Measurements from ENCODE around the gene CXCL16.

CXCL16 gene

DNA sequence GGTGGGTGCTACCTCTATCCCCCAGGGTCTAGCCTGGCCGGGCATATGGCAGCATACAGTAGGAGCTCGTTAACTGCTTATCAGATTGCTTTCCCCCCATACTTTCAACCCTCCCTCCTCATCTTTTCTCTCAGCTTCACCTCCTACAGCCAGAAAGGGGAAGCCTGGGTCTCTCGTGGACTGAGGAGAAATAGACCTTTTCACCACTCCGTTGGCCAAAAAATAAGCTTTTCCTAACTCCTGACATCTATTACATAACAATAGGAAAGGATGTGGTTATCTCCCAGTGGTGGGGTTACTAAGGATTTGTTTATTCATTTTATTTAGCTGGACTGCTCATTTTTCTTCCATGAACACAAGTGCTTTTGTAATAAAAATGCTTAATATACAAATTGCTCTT, 9.0 kb upstream of the CXCL16 start (continued):
- TF ChIP-seq, protein P1, sequence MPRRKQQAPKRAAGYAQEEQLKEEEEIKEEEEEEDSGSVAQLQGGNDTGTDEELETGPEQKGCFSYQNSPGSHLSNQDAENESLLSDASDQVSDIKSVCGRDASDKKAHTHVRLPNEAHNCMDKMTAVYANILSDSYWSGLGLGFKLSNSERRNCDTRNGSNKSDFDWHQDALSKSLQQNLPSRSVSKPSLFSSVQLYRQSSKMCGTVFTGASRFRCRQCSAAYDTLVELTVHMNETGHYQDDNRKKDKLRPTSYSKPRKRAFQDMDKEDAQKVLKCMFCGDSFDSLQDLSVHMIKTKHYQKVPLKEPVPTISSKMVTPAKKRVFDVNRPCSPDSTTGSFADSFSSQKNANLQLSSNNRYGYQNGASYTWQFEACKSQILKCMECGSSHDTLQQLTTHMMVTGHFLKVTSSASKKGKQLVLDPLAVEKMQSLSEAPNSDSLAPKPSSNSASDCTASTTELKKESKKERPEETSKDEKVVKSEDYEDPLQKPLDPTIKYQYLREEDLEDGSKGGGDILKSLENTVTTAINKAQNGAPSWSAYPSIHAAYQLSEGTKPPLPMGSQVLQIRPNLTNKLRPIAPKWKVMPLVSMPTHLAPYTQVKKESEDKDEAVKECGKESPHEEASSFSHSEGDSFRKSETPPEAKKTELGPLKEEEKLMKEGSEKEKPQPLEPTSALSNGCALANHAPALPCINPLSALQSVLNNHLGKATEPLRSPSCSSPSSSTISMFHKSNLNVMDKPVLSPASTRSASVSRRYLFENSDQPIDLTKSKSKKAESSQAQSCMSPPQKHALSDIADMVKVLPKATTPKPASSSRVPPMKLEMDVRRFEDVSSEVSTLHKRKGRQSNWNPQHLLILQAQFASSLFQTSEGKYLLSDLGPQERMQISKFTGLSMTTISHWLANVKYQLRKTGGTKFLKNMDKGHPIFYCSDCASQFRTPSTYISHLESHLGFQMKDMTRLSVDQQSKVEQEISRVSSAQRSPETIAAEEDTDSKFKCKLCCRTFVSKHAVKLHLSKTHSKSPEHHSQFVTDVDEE (CRISPR knock-in tag; IDR thresholded peaks at IDR 0.05), result no peak

DNA sequence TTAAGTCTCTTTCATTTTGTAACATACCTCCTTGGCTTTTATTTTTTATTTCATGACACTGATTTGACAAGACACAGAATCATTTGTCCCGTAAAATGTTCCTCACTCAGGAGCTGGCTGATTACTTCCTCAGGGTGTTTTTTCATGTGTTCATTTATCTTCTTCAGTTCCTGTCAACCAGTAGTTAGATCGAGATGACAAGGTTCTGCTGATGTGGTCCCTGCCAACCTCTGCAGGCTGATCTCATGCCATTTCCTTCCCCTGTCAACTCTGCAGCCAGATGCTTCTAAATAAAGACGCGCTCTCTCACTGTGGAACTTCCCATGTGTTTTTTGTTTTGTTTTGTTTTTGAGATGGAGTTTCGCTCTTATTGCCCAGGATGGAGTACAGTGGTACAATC, 8.1 kb upstream of the CXCL16 start:
- peak; percentile 59 for ATAC-seq

DNA sequence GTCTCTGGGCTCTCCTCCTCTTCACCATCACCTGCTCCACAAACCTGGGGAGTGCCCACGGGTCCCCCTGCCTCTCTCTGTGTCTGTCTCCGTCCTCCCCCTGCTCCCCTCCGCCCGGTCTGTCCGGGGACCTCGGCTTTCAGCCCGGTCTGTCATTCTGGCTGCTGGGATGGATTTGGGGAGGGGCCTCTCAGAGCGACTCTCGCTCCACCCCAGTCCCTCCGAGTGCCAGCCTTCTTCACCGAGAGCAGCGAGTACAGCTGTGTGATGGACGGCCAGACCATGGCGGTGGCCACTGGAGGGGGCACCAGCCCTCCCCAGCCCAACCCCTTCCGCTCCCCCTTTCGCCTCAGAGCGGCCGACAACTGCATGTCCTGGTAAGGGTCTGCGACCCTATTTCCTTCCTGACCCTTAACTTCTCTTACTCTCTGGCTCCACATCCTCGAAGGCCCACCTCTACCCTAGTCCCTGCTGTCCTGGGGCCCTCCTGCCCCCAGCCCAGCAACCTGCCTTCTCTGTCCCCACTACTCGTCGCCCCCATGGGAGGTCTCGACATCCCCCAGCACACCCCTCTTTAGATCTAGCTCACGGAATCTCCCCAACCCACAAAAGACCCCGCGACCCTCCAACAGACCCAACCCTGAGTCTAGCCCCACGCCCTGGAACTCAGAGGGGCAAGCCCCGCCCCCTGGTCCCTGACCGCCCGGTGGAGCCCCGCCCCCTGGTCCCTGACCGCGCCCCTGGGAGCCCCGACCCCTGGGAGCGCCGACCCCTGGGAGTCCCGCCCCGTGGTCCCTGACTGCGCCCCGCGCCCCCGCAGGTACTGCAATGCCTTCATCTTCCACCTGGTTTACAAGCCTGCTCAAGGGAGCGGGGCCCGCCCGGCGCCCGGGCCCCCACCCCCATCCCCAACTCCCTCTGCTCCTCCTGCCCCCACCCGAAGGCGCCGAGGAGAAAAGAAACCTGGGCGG, 5.6 kb upstream of the CXCL16 start:
- ATAC-seq, result no peak
- TF ChIP-seq, protein P2, sequence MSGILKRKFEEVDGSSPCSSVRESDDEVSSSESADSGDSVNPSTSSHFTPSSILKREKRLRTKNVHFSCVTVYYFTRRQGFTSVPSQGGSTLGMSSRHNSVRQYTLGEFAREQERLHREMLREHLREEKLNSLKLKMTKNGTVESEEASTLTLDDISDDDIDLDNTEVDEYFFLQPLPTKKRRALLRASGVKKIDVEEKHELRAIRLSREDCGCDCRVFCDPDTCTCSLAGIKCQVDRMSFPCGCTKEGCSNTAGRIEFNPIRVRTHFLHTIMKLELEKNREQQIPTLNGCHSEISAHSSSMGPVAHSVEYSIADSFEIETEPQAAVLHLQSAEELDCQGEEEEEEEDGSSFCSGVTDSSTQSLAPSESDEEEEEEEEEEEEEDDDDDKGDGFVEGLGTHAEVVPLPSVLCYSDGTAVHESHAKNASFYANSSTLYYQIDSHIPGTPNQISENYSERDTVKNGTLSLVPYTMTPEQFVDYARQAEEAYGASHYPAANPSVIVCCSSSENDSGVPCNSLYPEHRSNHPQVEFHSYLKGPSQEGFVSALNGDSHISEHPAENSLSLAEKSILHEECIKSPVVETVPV (CRISPR knock-in tag; IDR thresholded peaks at IDR 0.05), result no peak
- TF ChIP-seq SNAI2 (CRISPR knock-in tag; IDR thresholded peaks at IDR 0.05) (no peak), ESRRG (CRISPR knock-in tag; IDR thresholded peaks at IDR 0.05) (no peak), PPARA (CRISPR knock-in tag; IDR thresholded peaks at IDR 0.05; ENCODE audit: borderline replicate concordance) (no peak), ZNF565 (CRISPR knock-in tag; conservative IDR thresholded peaks at IDR 0.05; ENCODE audit: low read depth) (no peak), ZFP3 (CRISPR knock-in tag; IDR thresholded peaks at IDR 0.05) (no peak), GLIS3 (CRISPR knock-in tag; IDR thresholded peaks at IDR 0.05) (no peak), ARNTL (CRISPR knock-in tag; IDR thresholded peaks at IDR 0.05; ENCODE audit: borderline replicate concordance, low read depth) (no peak), ZFP30 (CRISPR knock-in tag; IDR thresholded peaks at IDR 0.05) (no peak), ZC3H10 (CRISPR knock-in tag; IDR thresholded peaks at IDR 0.05) (no peak)
- TF ChIP-seq, protein P3, sequence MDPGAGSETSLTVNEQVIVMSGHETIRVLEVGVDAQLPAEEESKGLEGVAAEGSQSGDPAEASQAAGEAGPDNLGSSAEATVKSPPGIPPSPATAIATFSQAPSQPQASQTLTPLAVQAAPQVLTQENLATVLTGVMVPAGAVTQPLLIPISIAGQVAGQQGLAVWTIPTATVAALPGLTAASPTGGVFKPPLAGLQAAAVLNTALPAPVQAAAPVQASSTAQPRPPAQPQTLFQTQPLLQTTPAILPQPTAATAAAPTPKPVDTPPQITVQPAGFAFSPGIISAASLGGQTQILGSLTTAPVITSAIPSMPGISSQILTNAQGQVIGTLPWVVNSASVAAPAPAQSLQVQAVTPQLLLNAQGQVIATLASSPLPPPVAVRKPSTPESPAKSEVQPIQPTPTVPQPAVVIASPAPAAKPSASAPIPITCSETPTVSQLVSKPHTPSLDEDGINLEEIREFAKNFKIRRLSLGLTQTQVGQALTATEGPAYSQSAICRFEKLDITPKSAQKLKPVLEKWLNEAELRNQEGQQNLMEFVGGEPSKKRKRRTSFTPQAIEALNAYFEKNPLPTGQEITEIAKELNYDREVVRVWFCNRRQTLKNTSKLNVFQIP (CRISPR knock-in tag; IDR thresholded peaks at IDR 0.05; ENCODE audit: borderline replicate concordance, low read depth), result no peak

More for the DNA sequence above, 8.1 kb upstream of the CXCL16 start:
- TF ChIP-seq ISL1 (CRISPR knock-in tag; IDR thresholded peaks at IDR 0.05) (no peak), PPARA (CRISPR knock-in tag; IDR thresholded peaks at IDR 0.05; ENCODE audit: borderline replicate concordance) (no peak), RARB (CRISPR knock-in tag; IDR thresholded peaks at IDR 0.05) (no peak), ZNF565 (CRISPR knock-in tag; conservative IDR thresholded peaks at IDR 0.05; ENCODE audit: low read depth) (no peak), ZNF70 (CRISPR knock-in tag; IDR thresholded peaks at IDR 0.05) (no peak), ESRRG (CRISPR knock-in tag; IDR thresholded peaks at IDR 0.05) (no peak), BACH2 (CRISPR knock-in tag; IDR thresholded peaks at IDR 0.05; ENCODE audit: borderline replicate concordance) (no peak), ARNTL (CRISPR knock-in tag; IDR thresholded peaks at IDR 0.05; ENCODE audit: borderline replicate concordance, low read depth) (no peak), TCF4 (CRISPR knock-in tag; IDR thresholded peaks at IDR 0.05; ENCODE audit: borderline replicate concordance) (no peak), CSDC2 (CRISPR knock-in tag; IDR thresholded peaks at IDR 0.05) (no peak), ZC3H10 (CRISPR knock-in tag; IDR thresholded peaks at IDR 0.05) (no peak)
- TF ChIP-seq, protein P1 (CRISPR knock-in tag; IDR thresholded peaks at IDR 0.05), result no peak
- TF ChIP-seq, protein P3 (CRISPR knock-in tag; IDR thresholded peaks at IDR 0.05; ENCODE audit: borderline replicate concordance, low read depth), result no peak
- TF ChIP-seq, protein P4, sequence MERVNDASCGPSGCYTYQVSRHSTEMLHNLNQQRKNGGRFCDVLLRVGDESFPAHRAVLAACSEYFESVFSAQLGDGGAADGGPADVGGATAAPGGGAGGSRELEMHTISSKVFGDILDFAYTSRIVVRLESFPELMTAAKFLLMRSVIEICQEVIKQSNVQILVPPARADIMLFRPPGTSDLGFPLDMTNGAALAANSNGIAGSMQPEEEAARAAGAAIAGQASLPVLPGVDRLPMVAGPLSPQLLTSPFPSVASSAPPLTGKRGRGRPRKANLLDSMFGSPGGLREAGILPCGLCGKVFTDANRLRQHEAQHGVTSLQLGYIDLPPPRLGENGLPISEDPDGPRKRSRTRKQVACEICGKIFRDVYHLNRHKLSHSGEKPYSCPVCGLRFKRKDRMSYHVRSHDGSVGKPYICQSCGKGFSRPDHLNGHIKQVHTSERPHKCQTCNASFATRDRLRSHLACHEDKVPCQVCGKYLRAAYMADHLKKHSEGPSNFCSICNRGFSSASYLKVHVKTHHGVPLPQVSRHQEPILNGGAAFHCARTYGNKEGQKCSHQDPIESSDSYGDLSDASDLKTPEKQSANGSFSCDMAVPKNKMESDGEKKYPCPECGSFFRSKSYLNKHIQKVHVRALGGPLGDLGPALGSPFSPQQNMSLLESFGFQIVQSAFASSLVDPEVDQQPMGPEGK (CRISPR knock-in tag; IDR thresholded peaks at IDR 0.05; ENCODE audit: borderline replicate concordance), result no peak
- TF ChIP-seq, protein P2 (CRISPR knock-in tag; IDR thresholded peaks at IDR 0.05), result no peak

Measured in SK-N-SH treated with all-trans-retinoic acid at 6 μM for 48 hours (cell line).